Vagina (tissue), 2 donors: ENCODE results near the gene PPP1R14B.

Experiments
- CTCF ChIP-seq, 3 experiments: fragments of 450-650 bp in 2 of 3; fragments of 200-600 bp in 1 of 3; sonication (generic) in 1 of 3; IDR thresholded peaks; one replicate each; pipeline ENCODE4 v1.5.1; 2017 to 2019; ENCODE audit warnings: antibody characterized with exemption in 3 of 3, mild to moderate bottlenecking in 2 of 3, moderate library complexity in 2 of 3
- POLR2AphosphoS5 ChIP-seq, 2 donors: sonication (generic); formaldehyde crosslinking; IDR thresholded peaks; one replicate each; pipeline ENCODE4 v1.9.0; 2017; ENCODE audit warnings: antibody characterized with exemption in 2 of 2, mild to moderate bottlenecking in 2 of 2, low read depth in 1 of 2; ENCODE audit not compliant: insufficient read depth in 1 of 2

DNA sequence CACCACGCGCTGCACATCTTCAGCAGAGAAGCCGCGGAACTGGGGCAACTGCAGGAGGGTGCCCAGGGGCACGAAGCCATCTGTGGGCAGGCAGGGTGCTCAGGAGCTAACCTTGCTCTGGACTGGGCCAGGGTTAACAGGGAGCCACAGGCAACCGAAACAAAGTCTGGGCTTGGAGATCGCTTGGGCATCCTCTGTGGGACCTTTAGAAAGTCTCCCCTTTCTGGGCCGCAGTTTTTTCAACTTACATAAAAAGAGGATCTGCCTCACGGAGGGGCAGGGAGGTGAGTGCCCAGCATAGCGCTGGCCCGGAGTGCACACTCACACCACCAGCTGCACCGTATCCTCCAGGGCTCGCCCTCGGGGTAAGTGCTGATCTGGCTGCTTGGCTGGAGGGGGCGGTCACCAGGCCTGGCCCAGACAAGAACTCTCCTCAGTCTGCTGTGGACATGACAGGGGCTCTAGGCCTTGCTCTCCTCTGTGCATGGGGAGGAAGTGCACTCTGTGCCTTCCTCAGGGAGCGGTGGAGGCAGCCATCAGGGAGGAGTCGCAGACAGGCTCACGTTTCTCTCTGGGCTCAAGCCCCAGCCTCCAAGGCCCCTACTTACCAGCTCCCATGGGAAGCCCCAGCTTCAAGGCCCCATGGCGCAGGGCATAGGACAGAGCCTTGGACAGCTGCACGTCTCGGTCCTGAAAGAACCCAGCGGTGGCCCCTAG is 21.7 kb downstream of the PPP1R14B start:
- TF ChIP-seq CTCF (IDR thresholded peaks at IDR 0.05) (no peak), POLR2AphosphoS5 (IDR thresholded peaks at IDR 0.05; ENCODE audit: insufficient read depth in 1 of 2, low read depth in 1 of 2) (no peak)
